Erythroblast (primary cell): Measurements from ENCODE around the gene MAN2B1.

Source experiments
- GATA1 ChIP-seq: IDR thresholded peaks from 2 replicates; pipeline ENCODE4 v1.6.1; 2011; ENCODE audit warnings: low read depth, mild to moderate bottlenecking, control low read depth, low read length, moderate library complexity
- POLR2A ChIP-seq: IDR thresholded peaks from 2 replicates; pipeline ENCODE4 v1.6.1; 2011; ENCODE audit warnings: mild to moderate bottlenecking, low read length

GRCh38 chr19:12705654-12706331 is 39.3 kb upstream of the MAN2B1 start:
- no peak for TF ChIP-seq POLR2A
- TF ChIP-seq GATA1, result no peak
